H1 (cell line): Measurements from ENCODE around the gene ENPEP. TPM values are rescaled to one million over a fixed set of nuclear protein-coding genes. Genes with fewer than 3 reads are reported as not detected.

Source experiments
- CTCF ChIA-PET: fragments of 300-600 bp; sonication (Branson Sonifier 250); formaldehyde crosslinking; loops from one replicate; lab custom pipeline; 2021; ENCODE audit not compliant: partially characterized antibody; lab: Charles Lee
- POLR2A ChIA-PET: fragments of 300-600 bp; sonication (Branson Sonifier 250); formaldehyde crosslinking; loops from one replicate; lab custom pipeline; 2021; ENCODE audit warnings: inconsistent platforms; ENCODE audit not compliant: partially characterized antibody; lab: Charles Lee
- DNase-seq, 2 experiments: peaks; one replicate each; pipeline versions ENCODE4 v3.0.0 to v3.0.0-alpha.2; 2010 to 2022; ENCODE audit warnings: low spot score in 2 of 2, low read depth in 1 of 2, mixed read lengths in 1 of 2
- FAIRE-seq: peaks from 2 replicates; lab custom pipeline; 2011; peaks lifted over from hg19 to GRCh38; lab: Jason Lieb, UNC
- H2AFZ ChIP-seq: 2 replicates; pipeline ENCODE4 v1.8.1; 2012; ENCODE audit warnings: low read length, inconsistent platforms
- H2AK5ac ChIP-seq: 2 replicates; pipeline ENCODE4 v1.6.1; 2013; ENCODE audit warnings: low read depth, low read length
- H2BK120ac ChIP-seq: replicated peaks from 2 replicates; pipeline ENCODE3; 2013; ENCODE audit warnings: low read depth, low read length, inconsistent platforms
- H2BK12ac ChIP-seq: 2 replicates; pipeline ENCODE4 v1.6.1; 2013; ENCODE audit warnings: low read depth, low read length
- H2BK15ac ChIP-seq: 2 replicates; pipeline ENCODE4 v1.6.1; 2013; ENCODE audit warnings: low read length
- H2BK20ac ChIP-seq: 2 replicates; pipeline ENCODE4 v1.6.1; 2013; ENCODE audit warnings: low read length
- H2BK5ac ChIP-seq: 2 replicates; pipeline ENCODE4 v1.6.1; 2013; ENCODE audit warnings: low read depth, low read length
- H3K14ac ChIP-seq: 2 replicates; pipeline ENCODE4 v1.6.1; 2013; ENCODE audit warnings: inconsistent platforms; ENCODE audit not compliant: insufficient read length
- H3K18ac ChIP-seq: 2 replicates; pipeline ENCODE4 v1.6.1; 2013; ENCODE audit warnings: low read length; ENCODE audit errors: extremely low read depth
- H3K23ac ChIP-seq: 2 replicates; pipeline ENCODE4 v1.6.1; 2013; ENCODE audit warnings: inconsistent platforms; ENCODE audit not compliant: insufficient read length
- H3K23me2 ChIP-seq: 2 replicates; pipeline ENCODE4 v1.6.1; 2013; ENCODE audit warnings: low read depth, low read length
- H3K27ac ChIP-seq: 2 replicates; pipeline ENCODE4 v1.6.1; 2011; ENCODE audit warnings: low read depth, low read length, inconsistent platforms
- H3K27me3 ChIP-seq, 4 experiments: replicated peaks in 1 of 4; 1 replicate in 1 of 4; 2 replicates in 3 of 4; pipeline versions ENCODE4 v1.6.1 to v1.8.1; 2011 to 2013; ENCODE audit warnings: low read length in 3 of 4, mild to moderate bottlenecking in 3 of 4, inconsistent platforms in 2 of 4, mixed read lengths in 2 of 4, moderate library complexity in 1 of 4; ENCODE audit not compliant: control insufficient read depth in 3 of 4, insufficient read depth in 3 of 4; ENCODE audit errors: extremely low read depth in 1 of 4
- H3K36me3 ChIP-seq, 4 experiments: 2 replicates each; pipeline versions ENCODE4 v1.6.1 to v1.8.1; 2011 to 2013; ENCODE audit warnings: mild to moderate bottlenecking in 4 of 4, low read length in 3 of 4, moderate library complexity in 2 of 4, control low read depth in 1 of 4, inconsistent platforms in 1 of 4; ENCODE audit not compliant: insufficient read depth in 4 of 4, control insufficient read depth in 2 of 4
- H3K4ac ChIP-seq: replicated peaks from 2 replicates; pipeline ENCODE3; 2013; ENCODE audit warnings: low read length, low read depth, mixed read lengths, inconsistent platforms; ENCODE audit not compliant: insufficient read length
- H3K4me1 ChIP-seq, 4 experiments: replicated peaks in 1 of 4; 1 replicate in 1 of 4; 2 replicates in 3 of 4; pipeline versions ENCODE4 v1.6.1 to v1.8.1; 2011 to 2013; ENCODE audit warnings: low read length in 3 of 4, inconsistent platforms in 2 of 4, mixed read lengths in 1 of 4; ENCODE audit not compliant: insufficient read depth in 4 of 4, control insufficient read depth in 3 of 4
- H3K4me2 ChIP-seq, 2 experiments: 2 replicates each; pipeline versions ENCODE4 v1.6.1 to v1.8.1; 2011 to 2013; ENCODE audit warnings: low read depth in 2 of 2, low read length in 2 of 2, control low read depth in 1 of 2, inconsistent platforms in 1 of 2, mild to moderate bottlenecking in 1 of 2; ENCODE audit not compliant: insufficient read depth in 1 of 2
- H3K4me3 ChIP-seq, 4 experiments: fragments of 200-600, 300-600 bp in 1 of 4; sonication (generic), shearing (Covaris generic), sonication (Bioruptor Twin) in 1 of 4; 2 replicates each; pipeline versions ENCODE4 v1.5.1 to v1.8.1; 2011 to 2016; ENCODE audit warnings: low read length in 4 of 4, low read depth in 3 of 4, control low read depth in 2 of 4, inconsistent platforms in 2 of 4, mild to moderate bottlenecking in 2 of 4, mixed read lengths in 1 of 4, moderate library complexity in 1 of 4; ENCODE audit not compliant: insufficient read depth in 2 of 4; ENCODE audit errors: extremely low read depth in 1 of 4
- H3K56ac ChIP-seq: replicated peaks from 2 replicates; pipeline ENCODE3; 2013; ENCODE audit warnings: low read depth, mild to moderate bottlenecking, mixed read lengths, low read length, inconsistent platforms; ENCODE audit not compliant: insufficient read length
- H3K79me1 ChIP-seq: 2 replicates; pipeline ENCODE4 v1.6.1; 2013; ENCODE audit warnings: low read depth, low read length, control low read depth
- H3K79me2 ChIP-seq, 2 experiments: 2 replicates each; pipeline versions ENCODE4 v1.6.1 to v1.8.1; 2012 to 2013; ENCODE audit warnings: low read length in 2 of 2, mild to moderate bottlenecking in 2 of 2, inconsistent platforms in 1 of 2; ENCODE audit not compliant: insufficient read depth in 2 of 2, control insufficient read depth in 1 of 2
- H3K9ac ChIP-seq, 4 experiments: replicated peaks in 1 of 4; 1 replicate in 1 of 4; 2 replicates in 3 of 4; pipeline versions ENCODE4 v1.6.1 to v1.8.1; 2011 to 2013; ENCODE audit warnings: low read depth in 3 of 4, low read length in 3 of 4, control low read depth in 2 of 4, mild to moderate bottlenecking in 2 of 4, moderate library complexity in 2 of 4, inconsistent platforms in 1 of 4; ENCODE audit errors: extremely low read depth in 1 of 4
- H3K9me3 ChIP-seq, 2 experiments: 2 replicates each; pipeline versions ENCODE4 v1.6.1 to v1.8.1; 2012 to 2013; ENCODE audit warnings: mild to moderate bottlenecking in 2 of 2, moderate library complexity in 2 of 2, control low read depth in 1 of 2, inconsistent platforms in 1 of 2, low read depth in 1 of 2, low read length in 1 of 2, mixed read lengths in 1 of 2; ENCODE audit not compliant: insufficient read depth in 2 of 2
- H4K20me1 ChIP-seq, 2 experiments: replicated peaks in 1 of 2; 2 replicates each; pipeline versions ENCODE3 to v1.8.1; 2011 to 2013; ENCODE audit warnings: inconsistent platforms in 2 of 2, low read length in 2 of 2, mild to moderate bottlenecking in 1 of 2; ENCODE audit not compliant: insufficient read depth in 2 of 2, control insufficient read depth in 1 of 2
- H4K5ac ChIP-seq: 2 replicates; pipeline ENCODE4 v1.6.1; 2013; ENCODE audit warnings: low read length, low read depth, mixed read lengths, inconsistent platforms; ENCODE audit not compliant: insufficient read length
- H4K8ac ChIP-seq: 2 replicates; pipeline ENCODE4 v1.8.0; 2013; ENCODE audit warnings: mild to moderate bottlenecking, moderate library complexity, low read length, inconsistent platforms; ENCODE audit not compliant: insufficient read depth; ENCODE audit errors: extremely low read depth
- H4K91ac ChIP-seq: replicated peaks from 2 replicates; pipeline ENCODE3; 2013; ENCODE audit warnings: low read length, mixed read lengths, inconsistent platforms; ENCODE audit not compliant: insufficient read length
- BCL11A ChIP-seq, 2 experiments: IDR thresholded peaks; one replicate each; pipeline ENCODE4 v1.6.1; 2011; ENCODE audit warnings: low read depth in 2 of 2, low read length in 2 of 2, mild to moderate bottlenecking in 2 of 2
- CBX8 ChIP-seq: fragments of 300-800, 300-1000 bp; sonication (generic); IDR thresholded peaks from 2 replicates; pipeline ENCODE4 v1.7.1; 2016; ENCODE audit warnings: low read depth, low read length, borderline replicate concordance
- CEBPB ChIP-seq: IDR thresholded peaks from 2 replicates; pipeline ENCODE4 v1.6.1; 2012; ENCODE audit warnings: low read depth, low read length
- EGR1 ChIP-seq: IDR thresholded peaks from 2 replicates; pipeline ENCODE4 v1.6.1; 2011; ENCODE audit warnings: low read depth, low read length, borderline replicate concordance
- EZH2 ChIP-seq: fragments of 200-600 bp; sonication (generic); IDR thresholded peaks from 2 replicates; pipeline ENCODE4 v1.7.1; 2012; ENCODE audit warnings: low read depth, mild to moderate bottlenecking, moderate library complexity, low read length, inconsistent platforms; ENCODE audit not compliant: severe bottlenecking
- POLR2AphosphoS5 ChIP-seq: IDR thresholded peaks from 2 replicates; pipeline ENCODE4 v1.6.1; 2011; ENCODE audit warnings: low read depth, low read length
- RBBP5 ChIP-seq: IDR thresholded peaks from 2 replicates; pipeline ENCODE4 v1.7.1; 2012; ENCODE audit warnings: low read depth, mild to moderate bottlenecking, inconsistent platforms, low read length, moderate library complexity, borderline replicate concordance
- SAP30 ChIP-seq: fragments of 300-600 bp; sonication (generic); IDR thresholded peaks from 2 replicates; pipeline ENCODE4 v1.7.1; 2012; ENCODE audit warnings: low read length, moderate library complexity, mild to moderate bottlenecking, inconsistent platforms; ENCODE audit not compliant: insufficient read depth, insufficient replicate concordance
- SP2 ChIP-seq: IDR thresholded peaks from 2 replicates; pipeline ENCODE4 v1.6.1; 2012; ENCODE audit warnings: mild to moderate bottlenecking, low read length, inconsistent platforms
- SP4 ChIP-seq: IDR thresholded peaks from 2 replicates; pipeline ENCODE4 v1.6.1; 2012; ENCODE audit warnings: low read length, inconsistent platforms
- TEAD4 ChIP-seq: IDR thresholded peaks from 2 replicates; pipeline ENCODE4 v1.6.1; 2012; ENCODE audit warnings: low read depth, low read length, inconsistent platforms, mixed read lengths
- USF2 ChIP-seq: IDR thresholded peaks from 2 replicates; pipeline ENCODE4 v1.6.1; 2011; ENCODE audit warnings: low read length, improper control_type of control experiment
- ZNF274 ChIP-seq: IDR thresholded peaks from 2 replicates; pipeline ENCODE4 v1.7.0; 2012; ENCODE audit warnings: low read length, borderline replicate concordance; ENCODE audit errors: extremely low read depth
- WGBS, 2 experiments: shearing (Covaris generic) in 1 of 2; methylation state at CpG; one replicate each; pipeline versions ENCODE4 v1.1.6 to v1.1.7; 2013 to 2015; ENCODE audit warnings: low lambda C conversion rate in 2 of 2, mixed read lengths in 2 of 2, inconsistent platforms in 1 of 2, low coverage in 1 of 2, missing lambda C conversion rate in 1 of 2; ENCODE audit not compliant: insufficient replicate concordance in 2 of 2, insufficient coverage in 1 of 2, insufficient read length in 1 of 2; ENCODE audit errors: extremely low coverage in 1 of 2, missing lambda C conversion rate in 1 of 2; 5-methylcytosine and 5-hydroxymethylcytosine counted together
- polyA plus RNA-seq, 7 experiments: library from polyadenylated mRNA; depleted of rRNA in 3 of 7; stranded (reverse) in 5 of 7; unstranded in 2 of 7; fragments of >200 nt in 5 of 7; fragments of 200-250 nt in 2 of 7; gene quantifications; 1 replicate in 5 of 7; 2 replicates in 1 of 7; 4 replicates in 1 of 7; pipeline versions ENCODE4 v1.2.1 to v1.2.3, GENCODE V29; 2011 to 2013; ENCODE audit warnings: missing spikeins in 2 of 7, mixed read lengths in 2 of 7
- total RNA-seq: library from RNA; stranded (reverse); fragmentation: NEBNext Ultra II Directional; extraction: Animal tissue kit (Norgen Biotek cat#: 25700); gene quantifications from 2 replicates; pipeline ENCODE4 v1.2.1, GENCODE V29; 2021

The ENPEP gene
- total and polyA plus RNA-seq, 2 of the 8 experiments (the other 6 are each of a cell fraction or from before 2014, with no cell fraction given): 0.09 to 0.61 TPM

GRCh38 chr4:110458494-110459266, 17.3 kb upstream of the ENPEP start:
- H3K23ac ChIP-seq: no peak overlapping the region
- no peak overlapping the region for H2BK20ac ChIP-seq
- ChIA-PET POLR2A (no interaction called here), CTCF (no interaction called here)
- H3K27ac ChIP-seq: no peak overlapping the region
- no peak overlapping the region for H3K9ac ChIP-seq
- H3K23me2 ChIP-seq: no peaks in the 10 kb centered on the region
- DNase-seq: no peak
- H3K79me1 ChIP-seq: no peaks in the 10 kb centered on the region
- no peaks in the 10 kb centered on the region for H3K27me3 ChIP-seq
- H3K56ac ChIP-seq: no peak overlapping the region
- H3K36me3 ChIP-seq: no peaks in the 10 kb centered on the region
- H4K5ac ChIP-seq: no peak overlapping the region
- H3K9me3 ChIP-seq: no peaks in the 10 kb centered on the region
- no peak overlapping the region for H2BK5ac ChIP-seq
- H4K91ac ChIP-seq: no peak overlapping the region
- no peak overlapping the region for H3K4me3 ChIP-seq
- WGBS, 2 experiments: 87% methylated on average over 4 of the region's 4 CpGs; no CpG with 5 or more reads in 1 of the 2 experiments
- H3K4me1 ChIP-seq: no peaks in the 10 kb centered on the region
- H3K18ac ChIP-seq: no peak overlapping the region
- H4K20me1 ChIP-seq: no peaks in the 10 kb centered on the region
- H2AFZ ChIP-seq: no peak overlapping the region
- no peak for FAIRE-seq
- H2AK5ac ChIP-seq: no peak overlapping the region
- no peak overlapping the region for H3K14ac ChIP-seq
- no peak overlapping the region for H4K8ac ChIP-seq
- no peak overlapping the region for H3K4ac ChIP-seq
- H2BK120ac ChIP-seq: no peak overlapping the region
- no peak overlapping the region for H2BK12ac ChIP-seq
- no peak overlapping the region for H2BK15ac ChIP-seq
- H3K79me2 ChIP-seq: no peaks in the 10 kb centered on the region
- no peak overlapping the region for H3K4me2 ChIP-seq
- TF ChIP-seq EZH2 (no peak), EGR1 (no peak), BCL11A (IDR thresholded peaks at IDR 0.05; ENCODE audit: low read depth in 2 of 2, low read length in 2 of 2) (no peak), POLR2AphosphoS5 (no peak), USF2 (no peak), CBX8 (no peak), CEBPB (no peak), SP2 (no peak), SP4 (no peak), TEAD4 (no peak), SAP30 (no peak), RBBP5 (no peak), ZNF274 (no peak)
